OCI-M1 (cell line): ENCODE results near the gene XG.
A peak's percentile ranks its signal among the peaks of the same experiment; 100 is the strongest.
"Not testable (repeated sequence)": the region's sequence is repeated elsewhere in the genome, so short reads cannot be mapped to it uniquely, and the experiment has no call there.

Experiments used
- DNase-seq: peaks from one replicate; lab custom pipeline; 2025; lab: John Stamatoyannopoulos, UW

Gene XG

DNA sequence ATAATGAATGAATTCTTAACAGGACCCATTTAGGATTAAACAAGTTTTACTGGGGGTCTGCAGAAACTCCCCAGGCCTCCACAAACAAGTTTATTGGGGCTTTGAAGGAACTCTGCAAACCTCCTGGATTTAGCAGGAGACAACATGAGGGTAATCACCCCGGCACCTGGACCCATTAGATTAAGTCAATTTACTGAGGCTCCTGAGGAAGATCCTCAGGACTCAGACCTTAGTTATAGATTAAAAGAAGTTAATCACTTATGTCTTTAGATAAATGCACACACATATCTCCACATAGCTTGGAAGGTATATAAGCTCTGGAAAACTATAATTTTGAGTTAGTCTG is 29.4 kb downstream of the XG start:
- no peak for DNase-seq

DNA sequence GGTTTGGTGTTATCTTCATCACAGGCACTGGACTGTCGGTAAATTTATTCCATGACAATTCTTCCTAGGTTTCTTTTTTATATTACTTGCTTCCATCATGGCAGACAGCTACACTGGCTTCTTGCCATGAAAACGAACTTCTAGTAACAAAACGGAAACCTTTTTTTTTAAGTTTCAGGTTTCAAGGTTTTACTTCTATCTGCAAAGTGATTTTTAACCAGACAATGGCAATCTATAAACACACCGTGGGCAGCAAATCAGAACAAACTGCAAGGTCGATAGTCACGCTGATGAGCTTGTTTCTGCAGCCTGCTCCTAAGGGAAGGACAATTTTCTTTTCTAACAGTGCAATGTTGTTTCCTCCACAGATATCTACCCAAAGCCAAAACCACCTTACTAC is 29.9 kb downstream of the XG start:
- peak; percentile 2 for DNase-seq

DNA sequence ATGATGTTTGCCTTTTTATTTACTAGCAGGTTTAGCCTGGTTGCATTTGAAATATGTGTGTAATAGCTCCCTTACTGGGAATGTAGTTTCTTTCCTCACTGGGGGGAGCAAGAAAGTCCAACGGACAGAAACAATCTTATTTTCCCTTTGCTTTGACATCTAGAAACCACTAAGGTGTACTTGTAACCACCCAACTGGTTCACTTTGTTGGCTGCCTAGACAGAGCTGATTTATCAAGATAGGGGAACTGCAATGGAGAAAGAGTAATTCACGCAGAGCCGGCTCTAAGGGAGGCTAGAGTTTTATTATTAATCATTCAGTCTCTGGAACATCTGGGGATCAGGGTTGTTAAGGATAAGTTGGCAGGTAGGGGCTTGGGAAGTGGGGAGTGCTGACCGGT is 30.3 kb downstream of the XG start:
- no peak for DNase-seq

DNA sequence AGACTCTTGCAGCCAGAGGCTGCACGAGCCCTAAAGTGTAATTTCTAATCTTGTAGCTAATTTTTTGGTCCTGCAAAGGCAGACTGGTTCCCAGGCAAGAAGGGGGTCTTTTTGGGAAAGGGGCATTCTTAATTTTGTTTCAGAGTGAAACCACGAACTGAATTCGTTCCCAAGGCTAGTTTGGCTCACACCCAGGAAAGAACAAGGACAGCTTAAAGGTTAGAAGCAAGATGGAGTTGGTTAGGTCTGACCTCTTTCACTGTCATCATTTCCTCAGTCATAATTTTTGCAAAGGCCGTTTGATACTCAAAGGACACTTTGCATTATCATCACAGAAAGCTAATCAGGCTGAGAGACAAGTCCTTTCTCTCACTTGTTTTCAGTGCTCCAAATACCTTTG is 30.9 kb downstream of the XG start:
- no peak for DNase-seq

DNA sequence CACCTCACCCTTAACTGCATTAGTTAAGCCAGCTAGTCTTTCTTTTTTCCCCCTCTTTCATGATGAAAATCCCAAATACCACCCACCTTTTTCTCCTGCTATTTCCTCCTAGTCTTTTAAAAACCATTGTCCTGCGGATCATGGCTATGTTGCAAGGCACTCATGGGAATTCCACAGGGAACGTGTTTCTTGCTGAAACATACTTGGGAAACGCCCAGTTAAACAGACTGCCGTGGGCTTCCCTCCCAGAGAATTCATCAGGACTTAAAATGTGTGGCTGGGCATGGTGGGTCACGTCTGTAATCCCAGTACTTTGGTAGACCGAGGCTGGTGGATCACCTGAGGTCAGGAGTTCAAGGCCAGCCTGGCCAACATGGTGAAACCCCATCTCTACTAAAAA is 32.2 kb downstream of the XG start:
- DNase-seq, result no peak

DNA sequence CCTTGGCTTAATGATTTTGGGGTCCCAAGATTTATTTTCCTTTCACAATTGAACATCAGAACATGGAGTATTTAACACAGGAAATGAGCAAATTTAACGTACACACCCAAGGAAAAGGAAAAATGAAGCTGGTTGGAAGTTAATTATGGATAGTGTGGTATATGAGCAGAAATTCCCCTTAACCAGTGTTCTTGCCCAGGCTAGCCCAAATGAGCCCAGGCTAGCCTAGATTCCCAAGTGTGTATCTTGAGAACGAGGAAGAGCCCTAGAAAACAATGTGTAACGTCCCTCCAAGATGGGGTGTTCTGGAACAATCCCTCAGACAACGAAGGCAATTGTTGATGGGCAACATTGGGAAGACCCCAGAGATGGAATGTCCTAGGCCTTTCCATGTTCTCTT is 33.7 kb downstream of the XG start:
- DNase-seq, result no peak

DNA sequence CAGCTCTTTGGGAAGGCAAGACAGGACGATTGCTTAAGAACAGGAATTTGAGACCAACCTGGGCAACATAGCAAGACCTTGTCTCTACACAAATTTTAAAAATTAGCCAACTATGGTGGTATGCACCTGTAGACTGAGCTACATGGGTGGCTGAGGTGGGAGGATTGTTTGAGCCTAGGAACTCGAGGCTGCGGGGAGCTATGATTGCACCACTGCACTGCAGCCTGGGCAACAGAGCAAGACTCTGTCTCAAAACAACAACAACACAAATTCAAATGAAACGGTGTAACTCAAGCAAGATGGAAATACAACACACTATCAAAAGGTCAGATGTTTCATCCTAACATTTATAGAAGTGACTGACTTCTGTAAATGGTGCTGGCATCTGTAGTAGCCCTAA is 37.1 kb downstream of the XG start:
- DNase-seq, result no peak

DNA sequence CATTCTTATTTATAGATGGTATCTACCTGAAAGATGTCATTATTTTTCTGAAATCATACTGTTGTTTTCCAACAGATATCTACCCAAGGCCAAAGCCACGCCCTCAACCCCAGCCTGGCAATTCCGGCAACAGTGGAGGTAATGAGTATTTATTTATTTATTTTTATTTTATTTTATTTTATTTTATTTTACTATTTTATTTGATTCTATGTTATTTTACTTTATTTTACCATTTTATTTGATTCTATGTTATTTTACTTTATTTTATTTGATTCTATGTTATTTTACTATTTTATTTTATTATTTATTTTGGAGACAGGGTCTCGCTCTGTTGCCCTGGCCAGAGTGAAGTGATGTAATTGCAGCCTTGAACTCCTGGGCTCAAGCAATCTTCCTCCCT is 37.7 kb downstream of the XG start:
- no peak for DNase-seq

DNA sequence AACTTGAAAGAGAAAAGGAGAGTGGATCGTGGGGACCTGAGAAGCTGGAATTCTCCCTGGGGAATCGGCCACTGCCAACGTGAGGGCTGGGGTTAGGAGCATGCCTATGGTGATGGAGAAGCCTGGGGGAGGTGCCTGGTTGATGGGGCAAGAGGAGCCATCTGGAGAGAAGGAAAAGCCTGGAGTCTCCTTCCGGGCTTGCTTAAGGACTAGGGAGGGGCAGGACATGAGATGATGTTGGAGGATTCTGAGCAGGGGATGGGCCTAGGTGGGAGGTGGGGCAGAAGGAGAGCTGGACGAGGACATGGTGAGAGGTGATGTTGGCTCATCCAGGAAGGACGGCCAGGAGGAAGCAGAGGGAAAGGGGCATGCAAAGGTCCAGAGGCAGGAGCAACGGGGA is 41.9 kb downstream of the XG start:
- no peak for DNase-seq

DNA sequence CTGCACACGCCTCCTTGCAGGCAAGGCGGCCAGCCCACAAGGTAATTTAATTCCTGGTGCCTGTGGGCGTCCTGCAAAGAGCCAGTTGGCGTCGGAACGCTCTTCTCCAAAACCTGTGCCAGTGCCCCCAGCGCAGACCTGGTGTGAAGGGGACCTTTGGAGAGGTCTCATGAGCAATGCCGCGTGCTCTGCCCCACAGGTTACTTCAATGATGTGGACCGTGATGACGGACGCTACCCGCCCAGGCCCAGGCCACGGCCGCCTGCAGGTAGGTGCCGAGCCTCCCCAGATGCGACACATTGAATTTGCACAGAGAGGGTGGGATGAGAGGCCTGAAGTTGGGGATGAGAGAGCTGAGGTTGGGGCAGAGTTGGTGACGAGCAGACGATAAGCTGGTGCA is 42.5 kb downstream of the XG start:
- DNase-seq, result no peak

DNA sequence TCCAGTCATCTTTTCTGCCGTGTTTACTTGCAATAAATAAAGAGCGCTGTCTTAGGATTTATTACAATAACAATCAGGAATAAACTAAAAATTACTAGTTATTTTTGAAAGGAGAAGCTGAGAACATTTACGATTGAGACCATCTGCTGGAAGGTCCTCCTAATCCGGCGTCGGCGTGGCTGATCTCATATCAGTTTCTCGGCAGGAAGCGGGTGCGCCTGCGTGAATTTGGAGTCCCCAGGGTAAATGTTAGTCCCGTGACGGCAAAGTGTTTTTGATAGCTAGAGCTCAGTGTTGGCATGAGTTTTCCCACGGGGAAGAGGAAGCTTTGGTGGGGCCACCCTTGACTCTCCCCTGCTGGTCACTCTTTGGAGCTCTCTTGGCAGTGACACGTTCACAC is 45.0 kb downstream of the XG start:
- DNase-seq, result peak; percentile 0

DNA sequence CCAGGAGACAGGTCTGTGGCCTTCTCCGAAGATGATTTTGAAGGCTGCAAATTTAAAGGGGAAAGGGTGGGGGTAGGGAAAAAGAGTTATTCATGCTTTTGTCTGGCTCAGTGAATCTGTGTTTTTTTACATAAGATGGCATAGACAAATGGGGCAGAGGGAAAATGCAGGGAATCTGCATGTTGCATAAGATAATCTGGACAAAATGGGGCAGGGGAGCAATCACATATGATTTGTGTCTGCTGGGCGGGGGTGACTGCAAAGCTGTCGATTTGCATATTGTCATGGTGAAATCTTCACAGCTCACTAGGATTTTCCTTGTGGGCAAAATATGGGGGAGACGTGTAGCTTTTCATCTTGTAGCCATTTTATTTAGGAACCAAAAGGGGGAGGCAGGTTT is 47.5 kb downstream of the XG start:
- no peak for DNase-seq

DNA sequence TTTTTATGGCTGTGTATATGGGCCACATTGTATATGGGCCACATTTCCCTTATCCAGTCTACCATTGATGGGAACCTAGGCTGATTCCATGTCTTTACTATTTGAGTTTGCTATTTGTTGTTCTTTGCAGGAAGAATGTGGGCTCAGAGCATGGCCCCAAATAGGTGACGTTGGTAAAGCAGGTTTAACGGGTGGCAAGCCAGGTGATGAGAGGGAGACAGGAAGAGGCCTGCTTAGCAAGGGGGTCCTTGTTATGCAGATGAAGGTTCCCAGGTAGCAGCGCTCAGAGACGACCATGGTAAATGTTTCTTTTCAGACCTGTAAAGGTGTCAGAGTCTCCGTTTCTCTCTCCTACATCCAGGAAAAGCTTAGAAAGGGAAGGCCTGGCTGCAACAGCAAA is 48.1 kb downstream of the XG start:
- DNase-seq, result not testable (repeated sequence)

DNA sequence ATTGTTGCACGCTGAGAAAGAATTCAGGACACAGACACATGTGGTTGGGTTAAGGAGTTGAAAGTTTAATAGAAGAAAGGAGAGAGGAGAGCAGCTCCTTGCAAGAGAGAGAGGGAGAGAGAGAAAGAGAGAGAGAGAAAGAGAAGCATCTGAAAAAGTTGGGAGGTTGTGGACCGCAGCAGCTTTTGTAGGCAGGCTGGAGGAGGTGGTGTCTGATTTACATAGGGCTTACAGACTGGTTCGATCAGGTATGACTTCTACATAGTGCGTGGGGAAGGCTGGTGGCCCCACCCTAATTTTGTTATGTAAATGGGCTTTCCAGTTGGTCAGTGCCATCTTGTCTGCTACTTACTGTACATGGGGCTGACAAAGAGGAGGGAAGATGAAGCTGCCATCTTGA is 49.4 kb downstream of the XG start:
- DNase-seq, result no peak

DNA sequence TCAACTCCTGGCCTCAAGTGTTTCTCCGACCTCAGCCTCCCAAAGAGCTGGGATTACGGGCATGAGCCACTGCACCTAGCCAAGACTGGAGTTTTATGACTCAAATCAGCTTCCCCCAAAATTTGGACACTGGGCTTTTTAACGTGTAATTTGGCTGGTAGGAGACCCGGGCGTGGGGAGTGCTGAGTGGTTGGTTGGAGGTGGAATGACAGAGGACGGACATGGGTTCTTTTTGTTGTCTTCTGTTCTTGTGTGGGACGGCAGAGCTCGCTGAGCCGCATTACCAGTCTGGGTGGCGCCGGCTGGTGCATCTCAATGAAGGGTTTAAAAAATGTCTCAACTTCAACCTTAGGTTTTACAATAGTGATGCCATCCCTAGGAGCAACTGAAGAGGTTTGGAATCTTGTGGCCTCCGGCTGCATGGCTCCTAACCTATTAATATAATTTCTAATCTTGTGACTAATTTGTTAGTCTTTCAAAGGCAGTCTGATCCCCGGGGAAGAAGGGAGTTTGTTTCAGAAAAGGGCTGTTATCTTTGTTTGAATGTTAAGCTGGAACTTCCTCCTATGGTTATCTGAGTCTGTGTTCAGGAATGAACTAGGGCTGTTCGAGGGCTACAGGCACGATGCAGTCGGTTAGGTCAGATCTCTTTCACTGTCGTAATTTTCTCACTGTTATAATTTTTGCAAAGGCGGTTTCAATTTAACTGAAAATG is 50.7 kb downstream of the XG start:
- peak; percentile 31 for DNase-seq

DNA sequence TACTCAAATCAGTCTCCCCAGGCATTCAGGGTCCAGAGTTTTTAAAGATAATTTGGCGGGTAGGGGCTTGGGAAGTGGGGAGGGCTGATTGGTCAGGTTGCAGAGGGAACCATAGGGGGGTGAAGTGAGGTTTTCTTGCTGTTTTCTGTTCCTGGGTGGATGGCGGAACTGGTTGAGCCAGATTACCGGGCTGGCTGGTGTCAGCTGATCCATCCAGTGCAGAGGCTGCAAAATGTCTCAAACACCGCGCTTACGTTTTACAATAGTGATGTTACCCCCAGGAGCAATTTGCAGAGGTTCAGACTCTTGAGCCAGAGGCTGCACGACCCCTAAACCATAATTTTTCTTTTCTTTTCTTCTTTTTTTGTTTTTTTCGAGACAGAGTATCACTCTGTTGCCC is 51.6 kb downstream of the XG start:
- not testable (repeated sequence) for DNase-seq

DNA sequence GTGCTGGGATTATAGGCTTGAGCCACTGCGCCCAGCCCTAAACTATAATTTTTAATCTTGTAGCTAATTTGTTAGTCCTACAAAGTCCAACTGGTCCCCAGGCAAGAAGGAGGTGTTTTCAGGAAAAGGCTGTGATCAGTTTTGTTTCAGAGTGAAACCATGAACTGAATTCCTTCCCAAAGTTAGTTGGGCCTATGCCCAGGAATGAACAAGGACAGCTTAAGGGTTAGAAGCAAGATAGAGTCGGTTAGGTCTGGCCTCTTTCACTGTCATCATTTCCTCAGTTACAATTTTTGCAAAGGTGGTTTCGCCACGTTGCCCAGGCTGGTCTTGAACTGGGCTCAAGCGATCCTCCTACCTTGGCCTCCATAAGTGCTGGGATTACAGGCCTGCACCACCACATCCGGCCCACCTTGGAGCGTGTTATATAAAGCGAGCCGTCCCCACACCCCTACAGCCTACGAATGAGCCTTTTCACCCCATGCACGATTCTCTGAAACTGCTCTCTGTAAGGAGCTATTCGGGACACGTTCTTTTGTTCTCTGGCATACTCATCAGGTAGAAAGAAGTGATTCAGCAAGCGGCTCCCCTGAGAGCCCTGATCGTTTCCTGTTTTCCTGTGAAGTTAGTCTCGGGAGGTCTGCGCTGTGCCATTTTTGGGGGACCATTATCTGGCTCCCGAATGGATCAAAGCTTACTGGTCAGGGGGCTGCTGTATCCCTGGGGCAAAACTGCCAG is 52.4 kb downstream of the XG start:
- DNase-seq, result not testable (repeated sequence)

DNA sequence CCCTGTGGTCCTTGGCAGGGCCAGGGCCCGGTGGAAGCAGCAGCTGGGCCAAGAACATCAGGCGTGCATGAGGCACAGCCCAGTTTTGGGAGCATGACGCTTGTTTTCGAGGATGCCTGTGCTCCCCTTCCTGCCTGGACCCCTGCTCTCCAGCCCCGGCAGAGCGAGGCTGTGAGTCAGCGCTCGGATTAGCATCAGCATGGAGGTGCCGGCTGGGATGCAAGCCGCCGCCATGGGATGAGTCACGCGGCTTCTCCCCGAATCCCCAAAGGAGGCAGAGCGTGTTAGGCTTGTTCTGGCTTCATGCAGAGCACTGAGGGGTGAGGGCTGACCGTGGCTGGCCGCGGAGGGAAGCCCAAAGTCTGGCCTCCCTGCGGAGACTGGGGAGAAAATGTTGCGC is 53.0 kb downstream of the XG start:
- not testable (repeated sequence) for DNase-seq

DNA sequence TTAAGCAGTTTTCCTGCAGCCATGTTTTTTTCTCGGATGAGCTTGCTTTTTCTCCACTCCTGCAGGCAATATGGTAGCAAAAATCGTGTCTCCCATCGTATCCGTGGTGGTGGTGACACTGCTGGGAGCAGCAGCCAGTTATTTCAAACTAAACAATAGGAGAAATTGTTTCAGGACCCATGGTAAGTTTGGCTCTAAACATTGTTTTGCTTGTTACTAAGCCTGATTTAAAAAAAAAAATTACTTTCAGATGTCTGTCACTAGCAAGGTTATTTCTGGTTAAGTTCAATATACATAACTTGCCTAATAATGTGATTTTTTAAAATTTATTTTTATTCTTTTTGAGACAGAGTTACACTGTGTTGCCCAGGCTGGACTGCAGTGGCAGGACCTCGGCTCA is 59.4 kb downstream of the XG start:
- DNase-seq, result no peak

DNA sequence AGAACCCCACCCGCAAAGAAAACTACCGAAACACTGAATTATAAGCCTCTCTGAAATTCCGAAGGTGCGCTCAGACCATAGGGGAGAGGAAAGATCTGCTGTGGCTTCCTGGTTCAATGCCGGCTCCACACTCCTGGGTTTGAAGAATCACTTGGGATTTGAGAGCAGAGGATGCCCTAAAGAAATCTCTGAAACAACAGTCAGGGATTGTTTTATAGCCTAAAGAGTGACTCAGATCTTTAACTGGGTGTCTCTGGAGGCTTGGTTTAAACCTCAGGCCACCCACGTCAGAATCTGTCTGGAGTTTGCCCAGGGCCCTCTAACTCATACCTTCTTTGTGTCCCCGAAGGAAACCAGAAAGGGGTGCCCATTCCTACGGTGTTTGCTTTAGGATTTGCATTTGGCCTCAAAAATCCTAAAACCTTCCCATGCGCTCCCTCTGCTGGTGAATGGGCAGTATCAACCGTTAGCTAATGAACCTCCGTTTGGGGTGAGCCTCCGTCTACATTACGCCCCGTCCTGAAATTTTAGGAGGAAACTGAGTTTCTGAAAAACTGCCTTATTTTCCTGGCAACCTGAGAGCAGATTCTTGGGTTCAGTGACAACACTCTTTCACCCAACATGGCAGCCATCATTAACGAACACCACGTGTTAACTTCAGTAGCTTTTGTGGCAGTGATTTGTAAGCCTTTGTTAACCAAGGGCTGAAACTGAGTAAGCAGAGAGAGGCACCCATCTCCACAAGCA is 60.5 kb downstream of the XG start:
- peak; percentile 63 for DNase-seq

DNA sequence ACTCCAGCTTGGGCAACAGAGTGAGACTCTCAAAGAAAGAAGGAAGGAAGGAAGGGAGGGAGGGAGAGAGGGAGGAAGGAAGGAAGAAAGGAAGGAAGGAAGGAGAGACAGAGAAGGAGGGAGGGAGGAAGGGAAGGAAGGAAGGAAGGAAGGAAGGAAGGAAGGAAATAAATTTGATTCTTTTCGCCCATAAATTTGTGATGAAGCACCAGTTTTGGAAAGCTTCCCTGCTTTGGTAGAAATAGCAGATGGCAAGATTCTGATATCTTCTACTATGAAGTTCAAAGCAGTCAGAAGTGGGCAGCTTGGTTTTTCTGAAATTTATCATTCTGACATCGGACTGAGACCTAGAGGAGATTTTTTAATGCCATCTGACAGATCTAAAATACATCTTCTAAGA is 65.2 kb downstream of the XG start:
- no peak for DNase-seq

DNA sequence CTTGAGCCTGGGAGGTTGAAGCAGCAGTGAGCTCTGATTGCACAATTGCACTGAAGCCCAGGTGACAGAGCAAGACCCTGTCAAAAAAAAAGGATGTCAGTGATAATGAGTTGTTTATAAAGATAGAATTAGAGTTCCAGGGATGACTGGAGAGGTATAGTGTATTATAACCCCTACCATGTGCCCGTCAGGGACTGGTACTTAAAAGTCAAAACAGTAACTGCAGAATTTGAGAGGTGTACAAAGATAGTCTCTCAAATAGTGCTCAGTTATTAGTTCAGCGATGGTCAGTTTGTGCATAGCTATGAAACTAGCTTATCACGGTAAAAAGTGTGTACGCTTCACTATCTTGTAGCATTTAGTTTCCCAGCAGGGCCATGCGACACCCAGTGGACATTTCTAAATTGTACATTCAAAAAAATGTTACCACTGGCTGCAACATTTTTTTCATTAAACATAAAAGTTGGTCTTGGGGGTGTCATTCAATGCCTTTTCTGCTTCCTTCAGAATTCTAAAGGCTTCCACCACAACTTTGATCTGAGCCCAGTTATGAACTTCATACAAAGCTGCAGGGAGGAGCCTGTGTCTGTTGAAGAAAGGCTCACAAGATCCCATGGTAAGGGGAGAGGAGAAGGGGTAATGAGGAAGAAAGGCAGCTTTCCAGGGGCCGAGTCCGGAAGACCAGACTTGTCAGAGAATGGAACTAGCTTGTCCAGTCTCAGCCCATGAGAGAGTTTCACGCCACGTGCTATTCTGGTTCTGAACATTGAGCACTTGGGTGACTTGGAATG is 67.7 kb downstream of the XG start:
- peak; percentile 59 for DNase-seq
